Osteoblast (primary cell): ENCODE data around the gene LRRK1. TPM values are rescaled to one million over a fixed set of nuclear protein-coding genes. Genes with fewer than 3 reads are reported as not detected.
A peak's percentile ranks its signal among the peaks of the same experiment; 100 is the strongest.
"Not testable (repeated sequence)": the region's sequence is repeated elsewhere in the genome, so short reads cannot be mapped to it uniquely, and the experiment has no call there.

Experiments used
- DNase-seq: peaks from one replicate; pipeline ENCODE4 v3.0.0; 2011; ENCODE audit warnings: low spot score, mixed read lengths; ENCODE audit not compliant: insufficient read length; ENCODE audit errors: missing footprints
- H2AFZ ChIP-seq: 2 replicates; pipeline ENCODE4 v1.6.0; 2011; ENCODE audit warnings: mild to moderate bottlenecking, low read length
- H3K27ac ChIP-seq: 2 replicates; pipeline ENCODE4 v1.5.1; 2011; ENCODE audit warnings: mild to moderate bottlenecking, low read depth, low read length, moderate library complexity
- H3K27me3 ChIP-seq: 2 replicates; pipeline ENCODE4 v1.6.0; 2012; ENCODE audit warnings: mild to moderate bottlenecking, control low read depth, inconsistent platforms, low read length, moderate library complexity; ENCODE audit not compliant: insufficient read depth
- H3K36me3 ChIP-seq: 2 replicates; pipeline ENCODE4 v1.5.1; 2011; ENCODE audit warnings: mild to moderate bottlenecking, low read length, control low read depth, moderate library complexity; ENCODE audit not compliant: insufficient read depth
- H3K4me1 ChIP-seq: 2 replicates; pipeline ENCODE4 v1.5.1; 2011; ENCODE audit warnings: mild to moderate bottlenecking, low read length, control low read depth, moderate library complexity; ENCODE audit not compliant: insufficient read depth
- H3K4me2 ChIP-seq: 2 replicates; pipeline ENCODE4 v1.6.0; 2011; ENCODE audit warnings: mild to moderate bottlenecking, low read length; ENCODE audit not compliant: insufficient read depth
- H3K4me3 ChIP-seq: fragments of 200-600 bp; sonication (generic); 3 replicates; pipeline ENCODE4 v1.5.1; 2012; ENCODE audit warnings: mild to moderate bottlenecking, low read length, inconsistent platforms; ENCODE audit not compliant: insufficient read depth
- H3K79me2 ChIP-seq: 2 replicates; pipeline ENCODE4 v1.6.0; 2012; ENCODE audit warnings: mild to moderate bottlenecking, low read length, control low read depth, inconsistent platforms; ENCODE audit not compliant: insufficient read depth
- H3K9me3 ChIP-seq: 2 replicates; pipeline ENCODE4 v1.5.1; 2011; ENCODE audit warnings: low read depth, low read length, control low read depth
- H4K20me1 ChIP-seq: 2 replicates; pipeline ENCODE4 v1.6.0; 2012; ENCODE audit warnings: mild to moderate bottlenecking, low read length, control low read depth; ENCODE audit not compliant: insufficient read depth
- total RNA-seq: library from RNA; depleted of rRNA; stranded (reverse); fragments of >200 nt; gene quantifications from 2 replicates; pipeline ENCODE4 v1.2.3, GENCODE V29; 2012
- TF ChIP-seq, protein P1 (sequence below): IDR thresholded peaks from 2 replicates; pipeline ENCODE4 v1.5.1; 2011; ENCODE audit warnings: mild to moderate bottlenecking, low read depth, low read length, moderate library complexity; ENCODE audit errors: extremely low read depth

The LRRK1 gene
- total RNA-seq, 1 donor = 15.2 TPM

DNA sequence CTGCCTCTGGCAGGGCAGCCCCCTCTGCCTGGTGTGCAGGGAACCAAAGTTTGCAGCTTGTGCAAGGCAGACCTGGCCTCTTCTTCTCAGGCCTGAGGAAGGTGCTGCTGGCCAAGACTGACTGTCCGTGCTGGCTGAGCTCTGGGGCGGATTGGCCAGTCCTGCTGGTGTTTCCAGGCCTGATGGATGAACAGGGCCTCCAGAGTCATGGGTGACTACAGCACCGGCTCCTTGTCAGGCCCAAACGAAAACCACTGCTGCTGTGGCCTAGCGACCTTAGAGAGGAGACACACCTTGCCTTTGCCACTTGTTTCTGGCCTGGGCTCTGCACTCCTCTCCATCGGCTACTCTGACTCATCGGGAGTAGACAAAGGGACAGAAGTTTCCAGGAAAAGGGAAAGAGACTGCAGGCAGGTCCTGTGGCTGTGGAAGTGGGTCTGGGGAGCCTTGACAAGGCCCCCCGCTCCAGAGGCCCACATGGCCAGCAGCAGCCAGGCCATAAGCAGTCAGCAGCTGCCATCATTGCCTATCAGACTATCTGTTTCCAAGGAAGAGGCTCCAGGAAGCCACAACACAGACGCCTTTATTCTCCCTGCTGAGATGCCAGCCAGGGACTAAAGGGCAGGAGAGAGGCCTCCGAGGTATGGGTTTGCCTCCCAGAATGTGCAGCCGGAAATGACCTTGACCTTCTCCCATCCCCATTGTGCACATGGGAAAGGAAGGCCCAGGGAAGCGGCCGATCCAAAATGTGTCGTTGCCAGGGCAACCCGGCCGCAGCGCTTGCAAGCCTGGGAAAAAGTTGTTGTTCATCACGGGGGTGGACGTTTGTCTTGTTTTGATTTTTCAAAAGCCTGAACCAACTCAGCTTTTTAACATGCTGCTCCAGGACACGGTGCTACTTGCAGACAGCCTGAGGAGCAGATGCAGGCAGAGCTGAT lies 172.2 kb downstream of the LRRK1 start:
- H4K20me1 ChIP-seq = no peaks in the 10 kb centered on the region
- peak; percentile 95 for DNase-seq
- H3K27me3 ChIP-seq = no peaks in the 10 kb centered on the region
- peak overlapping the region; percentile 23 for H3K4me3 ChIP-seq
- H3K9me3 ChIP-seq = no peaks in the 10 kb centered on the region
- peak overlapping the region; percentile 68 for H3K4me2 ChIP-seq
- peak overlapping the region; percentile 81 for H2AFZ ChIP-seq
- H3K27ac ChIP-seq = peak overlapping the region; percentile 87
- H3K4me1 ChIP-seq = peaks cover 27% of the 10 kb centered on the region
- no peaks in the 10 kb centered on the region for H3K79me2 ChIP-seq
- no peaks in the 10 kb centered on the region for H3K36me3 ChIP-seq
- TF ChIP-seq, protein P1, sequence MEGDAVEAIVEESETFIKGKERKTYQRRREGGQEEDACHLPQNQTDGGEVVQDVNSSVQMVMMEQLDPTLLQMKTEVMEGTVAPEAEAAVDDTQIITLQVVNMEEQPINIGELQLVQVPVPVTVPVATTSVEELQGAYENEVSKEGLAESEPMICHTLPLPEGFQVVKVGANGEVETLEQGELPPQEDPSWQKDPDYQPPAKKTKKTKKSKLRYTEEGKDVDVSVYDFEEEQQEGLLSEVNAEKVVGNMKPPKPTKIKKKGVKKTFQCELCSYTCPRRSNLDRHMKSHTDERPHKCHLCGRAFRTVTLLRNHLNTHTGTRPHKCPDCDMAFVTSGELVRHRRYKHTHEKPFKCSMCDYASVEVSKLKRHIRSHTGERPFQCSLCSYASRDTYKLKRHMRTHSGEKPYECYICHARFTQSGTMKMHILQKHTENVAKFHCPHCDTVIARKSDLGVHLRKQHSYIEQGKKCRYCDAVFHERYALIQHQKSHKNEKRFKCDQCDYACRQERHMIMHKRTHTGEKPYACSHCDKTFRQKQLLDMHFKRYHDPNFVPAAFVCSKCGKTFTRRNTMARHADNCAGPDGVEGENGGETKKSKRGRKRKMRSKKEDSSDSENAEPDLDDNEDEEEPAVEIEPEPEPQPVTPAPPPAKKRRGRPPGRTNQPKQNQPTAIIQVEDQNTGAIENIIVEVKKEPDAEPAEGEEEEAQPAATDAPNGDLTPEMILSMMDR = no peak

DNA sequence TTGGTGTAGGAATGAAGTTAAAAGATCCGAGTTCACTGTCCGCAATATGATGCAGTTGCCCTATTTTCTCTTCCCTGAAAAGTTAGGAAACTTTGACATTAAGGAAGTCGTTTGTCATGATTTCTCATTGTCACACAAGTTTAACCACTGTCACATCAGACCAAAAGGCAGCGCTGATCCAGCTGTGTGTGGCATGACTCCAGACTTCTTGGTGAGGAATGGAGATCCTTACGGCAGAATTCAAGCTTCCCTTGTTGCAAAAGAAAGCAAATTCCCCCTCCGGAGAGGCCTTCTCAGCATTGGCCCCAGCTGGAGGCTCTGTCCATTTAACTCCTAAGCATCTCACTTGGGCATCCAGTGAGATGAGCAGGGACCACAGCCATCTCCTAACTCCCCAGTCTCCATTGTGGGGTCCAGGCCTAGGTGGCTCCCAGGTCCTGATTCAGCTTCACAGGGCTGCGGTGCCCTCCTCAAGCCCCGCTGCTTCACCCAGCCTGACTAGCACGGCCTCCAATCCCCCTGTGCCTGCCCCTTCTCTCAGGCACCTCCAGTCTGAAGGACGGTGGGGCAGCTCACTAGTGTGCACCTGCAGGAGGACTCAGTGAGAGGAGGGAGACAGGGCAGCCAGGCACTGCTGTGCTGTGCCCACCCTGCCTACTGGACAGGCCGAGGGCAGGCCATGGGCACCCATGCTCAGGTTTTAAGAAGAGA lies 173.2 kb downstream of the LRRK1 start:
- TF ChIP-seq, protein P1 = no peak
- peak overlapping the region; percentile 68 for H3K4me2 ChIP-seq

DNA sequence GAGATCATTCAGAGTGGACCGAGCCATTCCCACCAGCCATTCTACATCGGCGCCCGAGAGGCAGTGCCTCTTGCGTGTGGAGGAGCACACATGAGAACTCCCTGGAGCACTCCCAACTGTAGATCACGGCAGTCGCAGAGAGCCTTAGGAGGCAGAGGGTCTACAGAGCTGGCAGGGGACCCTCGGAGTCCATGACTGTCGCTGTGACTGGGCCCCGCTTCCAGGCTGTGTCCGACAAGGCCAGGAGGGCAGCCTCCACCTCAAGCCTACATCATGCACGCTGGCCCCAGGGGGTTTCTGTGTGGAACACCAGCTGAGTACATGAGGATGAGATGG lies 173.7 kb downstream of the LRRK1 start:
- DNase-seq = no peak
- Histone ChIP-seq H3K79me2 (no peaks in the 10 kb centered on the region), H3K4me3 (no peak overlapping the region), H3K36me3 (no peaks in the 10 kb centered on the region), H3K27ac (no peak overlapping the region), H3K4me1 (peaks cover 27% of the 10 kb centered on the region), H3K4me2 (no peak overlapping the region), H4K20me1 (no peaks in the 10 kb centered on the region), H3K9me3 (no peaks in the 10 kb centered on the region), H3K27me3 (no peaks in the 10 kb centered on the region), H2AFZ (no peak overlapping the region)
- TF ChIP-seq, protein P1 = no peak

More for the DNA sequence above, 173.2 kb downstream of the LRRK1 start:
- peak overlapping the region; percentile 23 for H3K4me3 ChIP-seq
- peak; percentile 68 for DNase-seq
- peak overlapping the region; percentile 87 for H3K27ac ChIP-seq
- no peaks in the 10 kb centered on the region for H3K27me3 ChIP-seq
- peaks cover 27% of the 10 kb centered on the region for H3K4me1 ChIP-seq
- no peaks in the 10 kb centered on the region for H3K9me3 ChIP-seq
- no peaks in the 10 kb centered on the region for H3K36me3 ChIP-seq
- no peaks in the 10 kb centered on the region for H4K20me1 ChIP-seq
- H3K79me2 ChIP-seq = no peaks in the 10 kb centered on the region
- peak overlapping the region; percentile 81 for H2AFZ ChIP-seq

GRCh38 chr15:101093958-101094357 lies 174.8 kb downstream of the LRRK1 start:
- Histone ChIP-seq H3K27ac (no peak overlapping the region), H3K4me1 (peaks cover 22% of the 10 kb centered on the region), H3K27me3 (no peaks in the 10 kb centered on the region), H3K79me2 (no peaks in the 10 kb centered on the region), H3K4me2 (no peak overlapping the region), H4K20me1 (no peaks in the 10 kb centered on the region), H3K36me3 (no peaks in the 10 kb centered on the region), H3K9me3 (no peaks in the 10 kb centered on the region), H2AFZ (no peak overlapping the region), H3K4me3 (no peak overlapping the region)
- DNase-seq = no peak
- TF ChIP-seq, protein P1 = no peak

GRCh38 chr15:101095796-101096406 lies 176.7 kb downstream of the LRRK1 start:
- H3K27me3 ChIP-seq, H3K36me3 ChIP-seq, H4K20me1 ChIP-seq, H3K27ac ChIP-seq, H3K79me2 ChIP-seq, H3K4me3 ChIP-seq, H3K9me3 ChIP-seq, H2AFZ ChIP-seq, DNase-seq, H3K4me2 ChIP-seq: not testable (repeated sequence)
- peaks cover 17% of the 10 kb centered on the region for H3K4me1 ChIP-seq
